SU-DHL-6 (cell line): Measurements from ENCODE around the gene KLHL36.

Experiments used
- EZH2phosphoT487 ChIP-seq: fragments of 200-600 bp; sonication (generic), shearing (Covaris generic); conservative IDR thresholded peaks from 2 replicates; pipeline ENCODE4 v1.6.1; 2018; ENCODE audit warnings: mild to moderate bottlenecking, antibody characterized with exemption, low read length, moderate library complexity, mixed read lengths
- TF ChIP-seq, protein P1 (sequence below): fragments of 200-600 bp; sonication (generic); IDR thresholded peaks from one replicate; pipeline ENCODE4 v1.5.1; 2017; ENCODE audit warnings: antibody characterized with exemption, mild to moderate bottlenecking, low read length, moderate library complexity; ENCODE audit not compliant: insufficient read depth, poor library complexity, severe bottlenecking

DNA sequence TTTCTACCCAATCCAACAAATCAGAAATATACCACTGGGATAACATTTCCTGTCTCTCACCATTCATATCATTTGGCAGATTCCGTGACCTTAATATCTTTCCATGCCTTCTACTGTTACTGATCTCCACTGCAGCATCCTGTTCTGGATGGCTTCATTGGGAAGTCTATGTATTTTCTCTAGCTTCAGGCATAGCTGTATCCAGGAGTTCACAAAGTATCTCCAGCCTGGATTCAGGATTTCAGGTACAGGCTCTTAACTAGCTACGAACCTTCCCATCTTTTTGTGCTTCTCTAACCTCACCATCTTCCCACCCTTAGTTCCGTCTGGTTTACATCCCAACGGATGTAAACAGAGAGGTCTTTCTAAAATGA is 36.3 kb downstream of the KLHL36 start:
- TF ChIP-seq, protein P1, sequence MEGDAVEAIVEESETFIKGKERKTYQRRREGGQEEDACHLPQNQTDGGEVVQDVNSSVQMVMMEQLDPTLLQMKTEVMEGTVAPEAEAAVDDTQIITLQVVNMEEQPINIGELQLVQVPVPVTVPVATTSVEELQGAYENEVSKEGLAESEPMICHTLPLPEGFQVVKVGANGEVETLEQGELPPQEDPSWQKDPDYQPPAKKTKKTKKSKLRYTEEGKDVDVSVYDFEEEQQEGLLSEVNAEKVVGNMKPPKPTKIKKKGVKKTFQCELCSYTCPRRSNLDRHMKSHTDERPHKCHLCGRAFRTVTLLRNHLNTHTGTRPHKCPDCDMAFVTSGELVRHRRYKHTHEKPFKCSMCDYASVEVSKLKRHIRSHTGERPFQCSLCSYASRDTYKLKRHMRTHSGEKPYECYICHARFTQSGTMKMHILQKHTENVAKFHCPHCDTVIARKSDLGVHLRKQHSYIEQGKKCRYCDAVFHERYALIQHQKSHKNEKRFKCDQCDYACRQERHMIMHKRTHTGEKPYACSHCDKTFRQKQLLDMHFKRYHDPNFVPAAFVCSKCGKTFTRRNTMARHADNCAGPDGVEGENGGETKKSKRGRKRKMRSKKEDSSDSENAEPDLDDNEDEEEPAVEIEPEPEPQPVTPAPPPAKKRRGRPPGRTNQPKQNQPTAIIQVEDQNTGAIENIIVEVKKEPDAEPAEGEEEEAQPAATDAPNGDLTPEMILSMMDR = no peak
- TF ChIP-seq EZH2phosphoT487 = no peak
